HepG2 (cell line): ENCODE data around the gene SLC11A1. TPM values are rescaled to one million over a fixed set of nuclear protein-coding genes. Genes with fewer than 3 reads are reported as not detected.

Experiments
- CHCHD3 ChIP-seq: sonication (generic); formaldehyde crosslinking; IDR thresholded peaks from 2 replicates; pipeline ENCODE4 v1.8.0; 2022; ENCODE audit warnings: mild to moderate bottlenecking, missing genetic modification reagents, moderate library complexity
- ELF3 ChIP-seq: IDR thresholded peaks from 2 replicates; pipeline ENCODE4 v1.6.1; 2016; ENCODE audit warnings: missing genetic modification reagents, missing compliant biosample characterization
- HNRNPLL ChIP-seq: fragments of 200-400 bp; formaldehyde crosslinking; IDR thresholded peaks from 2 replicates; pipeline ENCODE4 v1.6.1; 2017; ENCODE audit warnings: mild to moderate bottlenecking, low read depth, low read length; ENCODE audit not compliant: poor library complexity, severe bottlenecking
- HNRNPUL1 ChIP-seq: fragments of 200-400 bp; formaldehyde crosslinking; IDR thresholded peaks from 2 replicates; pipeline ENCODE4 v1.6.1; 2017; ENCODE audit warnings: low read depth, mild to moderate bottlenecking, low read length, moderate library complexity
- KDM5B ChIP-seq: sonication (generic); formaldehyde crosslinking; IDR thresholded peaks from 2 replicates; pipeline ENCODE4 v1.4.0; 2020; ENCODE audit warnings: missing genetic modification reagents, mild to moderate bottlenecking, borderline replicate concordance
- KDM6A ChIP-seq: IDR thresholded peaks from 2 replicates; pipeline ENCODE4 v1.6.1; 2016; ENCODE audit warnings: low read depth
- MAF1 ChIP-seq: sonication (generic); formaldehyde crosslinking; IDR thresholded peaks from 2 replicates; pipeline ENCODE4 v1.5.0; 2020; ENCODE audit warnings: missing genetic modification reagents, borderline replicate concordance
- PAX8 ChIP-seq: sonication (generic); formaldehyde crosslinking; IDR thresholded peaks from 2 replicates; pipeline ENCODE4 v1.8.0; 2022; ENCODE audit warnings: mild to moderate bottlenecking, missing genetic modification reagents, borderline replicate concordance
- POLR2A ChIP-seq, 2 experiments: IDR thresholded peaks; 2 replicates each; pipeline ENCODE4 v1.6.1; 2011; ENCODE audit warnings: low read depth in 2 of 2, low read length in 2 of 2, mild to moderate bottlenecking in 1 of 2, moderate library complexity in 1 of 2; ENCODE audit not compliant: insufficient read depth in 1 of 2
- SRY ChIP-seq: sonication (generic); formaldehyde crosslinking; IDR thresholded peaks from 2 replicates; pipeline ENCODE4 v1.8.0; 2022; ENCODE audit warnings: mild to moderate bottlenecking, missing genetic modification reagents
- TBX2 ChIP-seq: sonication (generic); formaldehyde crosslinking; IDR thresholded peaks from 2 replicates; pipeline ENCODE4 v1.5.0; 2020; ENCODE audit warnings: missing genetic modification reagents, mild to moderate bottlenecking, borderline replicate concordance
- TCF7 ChIP-seq: sonication (generic); IDR thresholded peaks from 2 replicates; pipeline ENCODE4 v1.6.1; 2016; ENCODE audit warnings: antibody characterized with exemption, low read depth
- TMF1 ChIP-seq: sonication (generic); formaldehyde crosslinking; IDR thresholded peaks from 2 replicates; pipeline ENCODE4 v1.8.1; 2022; ENCODE audit warnings: low read depth, missing genetic modification reagents
- XBP1 ChIP-seq: sonication (generic); formaldehyde crosslinking; IDR thresholded peaks from 2 replicates; pipeline ENCODE4 v1.5.0; 2020; ENCODE audit warnings: missing genetic modification reagents
- ZBTB8A ChIP-seq: sonication (generic); formaldehyde crosslinking; IDR thresholded peaks from 2 replicates; pipeline ENCODE4 v1.4.0; 2020; ENCODE audit warnings: mild to moderate bottlenecking, low read depth, missing genetic modification reagents, borderline replicate concordance
- ZNF205 ChIP-seq: IDR thresholded peaks from 2 replicates; pipeline ENCODE4 v1.6.1; 2018; ENCODE audit warnings: missing biosample characterization, missing genetic modification reagents
- ZNF232 ChIP-seq: sonication (generic); formaldehyde crosslinking; IDR thresholded peaks from 2 replicates; pipeline ENCODE4 v1.4.0; 2020; ENCODE audit warnings: missing genetic modification reagents, borderline replicate concordance
- ZNF251 ChIP-seq: sonication (generic); formaldehyde crosslinking; IDR thresholded peaks from 2 replicates; pipeline ENCODE4 v1.9.0; 2021; ENCODE audit warnings: mild to moderate bottlenecking, missing genetic modification reagents
- ZNF570 ChIP-seq: sonication (generic); formaldehyde crosslinking; IDR thresholded peaks from 2 replicates; pipeline ENCODE4 v1.4.0; 2020; ENCODE audit warnings: mild to moderate bottlenecking, missing genetic modification reagents, borderline replicate concordance
- ZNF589 ChIP-seq: sonication (generic); formaldehyde crosslinking; conservative IDR thresholded peaks from 2 replicates; pipeline ENCODE4 v1.8.0; 2022; ENCODE audit warnings: mild to moderate bottlenecking, moderate library complexity, missing genetic modification reagents
- ZNF670 ChIP-seq: sonication (generic); formaldehyde crosslinking; IDR thresholded peaks from 2 replicates; pipeline ENCODE4 v1.8.0; 2022; ENCODE audit warnings: mild to moderate bottlenecking, missing genetic modification reagents, borderline replicate concordance
- polyA plus RNA-seq, 8 experiments: library from polyadenylated mRNA; depleted of rRNA in 3 of 8; stranded (reverse) in 7 of 8; unstranded in 1 of 8; fragments of >200 nt; fragmentation: Illumina TruSeq in 4 of 8; extraction: Trizol in 4 of 8; gene quantifications; 2 replicates each; pipeline versions ENCODE4 v1.2.1 to v1.2.3, GENCODE V29; 2011 to 2016; ENCODE audit warnings: low read depth in 4 of 8, missing spikeins in 1 of 8, mixed read lengths in 1 of 8; ENCODE audit not compliant: insufficient read depth in 1 of 8
- total RNA-seq, 5 experiments: library from RNA; depleted of rRNA; stranded (reverse); fragments of >200 nt; fragmentation: Illumina TruSeq; extraction: Trizol; gene quantifications; 2 replicates each; pipeline ENCODE4 v1.2.3, GENCODE V29; 2016; ENCODE audit warnings: low read depth in 1 of 5
- TF ChIP-seq, protein P1 (sequence below), 2 experiments: sonication (generic) in 1 of 2; formaldehyde crosslinking in 1 of 2; IDR thresholded peaks; 2 replicates each; pipeline versions ENCODE4 v1.4.0 to v1.6.1; 2018 to 2020; ENCODE audit warnings: missing genetic modification reagents in 2 of 2, borderline replicate concordance in 1 of 2, low read depth in 1 of 2, mild to moderate bottlenecking in 1 of 2, missing biosample characterization in 1 of 2
- TF ChIP-seq, protein P2 (sequence below): sonication (generic); formaldehyde crosslinking; IDR thresholded peaks from 2 replicates; pipeline ENCODE4 v1.5.0; 2020; ENCODE audit warnings: missing genetic modification reagents
- TF ChIP-seq, protein P3 (sequence below): IDR thresholded peaks from 2 replicates; pipeline ENCODE4 v1.6.1; 2016; ENCODE audit warnings: mild to moderate bottlenecking, missing biosample characterization, missing genetic modification reagents

The SLC11A1 gene
- total and polyA plus RNA-seq, 2 of the 13 experiments (the other 11 are each of a cell fraction or from before 2014, with no cell fraction given), result 0.33 to 2.3 TPM

DNA sequence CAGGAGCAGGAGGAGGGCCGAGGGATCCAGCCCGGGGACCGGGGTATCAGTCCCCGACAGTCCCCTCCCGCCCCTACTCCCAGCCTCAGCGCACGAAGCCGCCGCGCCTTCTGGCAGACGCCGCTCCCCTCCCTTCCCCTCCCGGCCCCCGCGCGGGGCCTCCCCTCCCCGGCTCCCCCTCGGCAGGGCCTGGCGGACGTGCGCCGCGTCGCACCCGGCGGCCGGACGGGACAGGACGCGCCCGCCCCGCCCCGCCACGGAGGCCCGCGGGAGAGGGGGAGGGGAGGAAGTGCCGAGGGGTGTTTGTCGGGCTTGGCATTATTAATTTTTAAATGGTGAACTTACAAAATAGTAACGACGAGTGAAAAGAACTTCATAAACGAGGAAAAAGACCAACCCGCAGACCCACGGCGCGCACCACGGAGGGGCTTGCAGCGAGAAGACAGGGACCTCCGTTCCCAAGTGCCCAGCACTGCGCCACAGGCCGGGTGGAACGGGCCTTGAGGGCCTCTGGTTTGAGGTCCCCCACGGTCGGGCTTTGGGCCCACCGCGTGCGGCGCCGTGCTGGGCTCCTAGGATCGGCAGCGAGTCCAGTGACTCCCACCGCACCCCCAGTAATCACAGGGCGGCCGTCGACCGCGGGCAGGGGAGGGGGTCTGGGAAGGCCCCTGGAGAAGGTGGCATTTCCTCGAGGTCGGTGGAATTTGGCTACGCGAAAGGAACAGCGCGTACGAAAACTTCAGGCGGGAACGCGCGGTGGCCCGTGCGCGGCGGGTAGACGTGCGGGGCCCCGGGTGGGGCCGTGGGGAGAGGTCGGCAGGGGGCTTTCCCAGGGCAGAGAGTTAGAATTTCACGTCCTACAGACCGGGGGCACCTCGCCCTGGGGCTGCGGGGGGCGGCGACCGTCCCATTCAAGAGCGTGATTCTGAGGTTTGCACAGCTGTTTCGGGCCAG lies 16.6 kb downstream of the SLC11A1 start (continued):
- TF ChIP-seq PAX8 (CRISPR knock-in tag), result peak; percentile 73; the same call in 1 of the 2 replicates
- TF ChIP-seq, protein P1, sequence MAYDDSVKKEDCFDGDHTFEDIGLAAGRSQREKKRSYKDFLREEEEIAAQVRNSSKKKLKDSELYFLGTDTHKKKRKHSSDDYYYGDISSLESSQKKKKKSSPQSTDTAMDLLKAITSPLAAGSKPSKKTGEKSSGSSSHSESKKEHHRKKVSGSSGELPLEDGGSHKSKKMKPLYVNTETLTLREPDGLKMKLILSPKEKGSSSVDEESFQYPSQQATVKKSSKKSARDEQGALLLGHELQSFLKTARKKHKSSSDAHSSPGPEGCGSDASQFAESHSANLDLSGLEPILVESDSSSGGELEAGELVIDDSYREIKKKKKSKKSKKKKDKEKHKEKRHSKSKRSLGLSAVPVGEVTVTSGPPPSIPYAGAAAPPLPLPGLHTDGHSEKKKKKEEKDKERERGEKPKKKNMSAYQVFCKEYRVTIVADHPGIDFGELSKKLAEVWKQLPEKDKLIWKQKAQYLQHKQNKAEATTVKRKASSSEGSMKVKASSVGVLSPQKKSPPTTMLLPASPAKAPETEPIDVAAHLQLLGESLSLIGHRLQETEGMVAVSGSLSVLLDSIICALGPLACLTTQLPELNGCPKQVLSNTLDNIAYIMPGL (CRISPR knock-in tag; IDR thresholded peaks at IDR 0.05; ENCODE audit: borderline replicate concordance in 1 of 2, low read depth in 1 of 2), result peak; percentile 8 to 38; a peak in 2 of 4 replicates
- 0 out of 2 replicates have a peak, but pooled peaks have one; percentile 48 for TF ChIP-seq TBX2 (CRISPR knock-in tag)
- TF ChIP-seq HNRNPUL1, result no peak
- peak; percentile 40 for TF ChIP-seq HNRNPLL
- TF ChIP-seq KDM5B (CRISPR knock-in tag), result peak; percentile 84; the same call in 1 of the 2 replicates
- TF ChIP-seq MAF1 (CRISPR knock-in tag), result no peak; the same call in 1 of the 2 replicates
- TF ChIP-seq XBP1 (CRISPR knock-in tag), result no peak
- TF ChIP-seq CHCHD3 (CRISPR knock-in tag), result peak; percentile 43; the same call in 1 of the 2 replicates
- TF ChIP-seq ZNF589 (CRISPR knock-in tag), result peak; percentile 14; the same call in 1 of the 2 replicates
- peak; percentile 9; the same call in 1 of the 2 replicates for TF ChIP-seq ZBTB8A
- TF ChIP-seq ELF3 (CRISPR knock-in tag), result peak; percentile 27
- peak; percentile 20 for TF ChIP-seq TMF1 (CRISPR knock-in tag)
- TF ChIP-seq ZNF232 (CRISPR knock-in tag), result peak; percentile 66; the same call in 1 of the 2 replicates
- 0 out of 2 replicates have a peak, but pooled peaks have one; percentile 16 for TF ChIP-seq ZNF570 (CRISPR knock-in tag)
- TF ChIP-seq, protein P2, sequence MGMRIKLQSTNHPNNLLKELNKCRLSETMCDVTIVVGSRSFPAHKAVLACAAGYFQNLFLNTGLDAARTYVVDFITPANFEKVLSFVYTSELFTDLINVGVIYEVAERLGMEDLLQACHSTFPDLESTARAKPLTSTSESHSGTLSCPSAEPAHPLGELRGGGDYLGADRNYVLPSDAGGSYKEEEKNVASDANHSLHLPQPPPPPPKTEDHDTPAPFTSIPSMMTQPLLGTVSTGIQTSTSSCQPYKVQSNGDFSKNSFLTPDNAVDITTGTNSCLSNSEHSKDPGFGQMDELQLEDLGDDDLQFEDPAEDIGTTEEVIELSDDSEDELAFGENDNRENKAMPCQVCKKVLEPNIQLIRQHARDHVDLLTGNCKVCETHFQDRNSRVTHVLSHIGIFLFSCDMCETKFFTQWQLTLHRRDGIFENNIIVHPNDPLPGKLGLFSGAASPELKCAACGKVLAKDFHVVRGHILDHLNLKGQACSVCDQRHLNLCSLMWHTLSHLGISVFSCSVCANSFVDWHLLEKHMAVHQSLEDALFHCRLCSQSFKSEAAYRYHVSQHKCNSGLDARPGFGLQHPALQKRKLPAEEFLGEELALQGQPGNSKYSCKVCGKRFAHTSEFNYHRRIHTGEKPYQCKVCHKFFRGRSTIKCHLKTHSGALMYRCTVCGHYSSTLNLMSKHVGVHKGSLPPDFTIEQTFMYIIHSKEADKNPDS (CRISPR knock-in tag), result 0 out of 2 replicates have a peak, but pooled peaks have one; percentile 28
- TF ChIP-seq ZNF205 (CRISPR knock-in tag), result no peak; the same call in 1 of the 2 replicates
- TF ChIP-seq KDM6A, result no peak
- peak; percentile 89; the same call in 1 of the 2 replicates for TF ChIP-seq ZNF670 (CRISPR knock-in tag)
- TF ChIP-seq POLR2A (IDR thresholded peaks at IDR 0.05; ENCODE audit: insufficient read depth in 1 of 2, low read depth in 2 of 2, low read length in 2 of 2), result peak in 1 of 2 experiments; percentile 41; a peak in 2 of 4 replicates
- TF ChIP-seq ZNF251, result 0 out of 2 replicates have a peak, but pooled peaks have one; percentile 43
- TF ChIP-seq, protein P3, sequence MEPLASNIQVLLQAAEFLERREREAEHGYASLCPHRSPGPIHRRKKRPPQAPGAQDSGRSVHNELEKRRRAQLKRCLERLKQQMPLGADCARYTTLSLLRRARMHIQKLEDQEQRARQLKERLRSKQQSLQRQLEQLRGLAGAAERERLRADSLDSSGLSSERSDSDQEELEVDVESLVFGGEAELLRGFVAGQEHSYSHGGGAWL, result peak; percentile 9; the same call in 1 of the 2 replicates
- TF ChIP-seq TCF7, result no peak
- 0 out of 2 replicates have a peak, but pooled peaks have one; percentile 4 for TF ChIP-seq SRY (CRISPR knock-in tag)
